Measurements from ENCODE around the gene TRAF1. TPM values are rescaled to one million over a fixed set of nuclear protein-coding genes. Genes with fewer than 3 reads are reported as not detected.

The TRAF1 gene
- total and polyA plus RNA-seq, 11 donors, result 0.93 to 7.8 (median 1.8) TPM

DNA sequence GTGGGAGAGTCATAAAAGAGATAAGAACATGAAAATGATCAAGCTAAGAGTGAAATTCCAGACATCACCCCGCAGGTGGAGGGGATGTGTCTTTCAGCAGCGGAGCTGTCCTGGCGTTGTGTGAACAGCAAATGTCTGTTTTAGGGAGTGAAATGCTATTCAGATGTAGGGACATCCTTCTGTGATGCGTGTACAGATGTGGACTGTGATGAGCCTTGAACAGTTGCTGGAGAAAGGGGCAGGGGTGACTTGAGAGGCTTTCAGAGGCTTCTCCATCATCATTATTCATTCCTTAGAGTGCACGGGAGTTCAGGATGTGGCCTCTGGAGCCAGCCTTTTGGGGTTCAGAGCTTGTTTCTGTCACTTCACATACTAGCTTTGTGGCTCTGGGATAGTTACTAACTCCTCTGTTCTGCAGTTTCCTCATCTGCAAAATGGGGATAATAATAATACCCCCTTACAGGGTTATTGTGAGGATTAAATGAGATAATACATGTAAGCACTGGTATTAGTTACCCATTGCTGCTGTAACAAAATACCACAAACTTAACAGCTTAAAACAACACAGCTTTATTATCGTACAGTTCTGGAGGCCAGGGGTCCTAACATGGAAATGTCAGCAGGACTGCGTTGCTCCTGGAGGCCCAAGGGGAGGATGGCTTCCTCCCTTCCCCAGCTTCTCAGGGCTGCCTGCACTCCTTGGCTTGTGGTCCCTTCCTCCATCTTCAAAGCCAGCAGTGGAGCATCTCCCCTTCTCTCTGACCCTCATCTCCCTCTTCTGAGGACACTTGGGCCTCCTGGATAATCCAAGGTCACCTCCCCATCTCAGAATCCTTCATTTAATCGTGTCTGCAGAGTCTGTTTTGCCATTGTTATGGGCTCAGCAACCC is 9.4 kb downstream of the TRAF1 start:
- peak overlapping the region in 5 of 12 donors; percentile 12 to 56 (median 25) for H3K27ac ChIP-seq
- TF ChIP-seq POLR2A (IDR thresholded peaks at IDR 0.05), result no peak
- TF ChIP-seq, protein P1, sequence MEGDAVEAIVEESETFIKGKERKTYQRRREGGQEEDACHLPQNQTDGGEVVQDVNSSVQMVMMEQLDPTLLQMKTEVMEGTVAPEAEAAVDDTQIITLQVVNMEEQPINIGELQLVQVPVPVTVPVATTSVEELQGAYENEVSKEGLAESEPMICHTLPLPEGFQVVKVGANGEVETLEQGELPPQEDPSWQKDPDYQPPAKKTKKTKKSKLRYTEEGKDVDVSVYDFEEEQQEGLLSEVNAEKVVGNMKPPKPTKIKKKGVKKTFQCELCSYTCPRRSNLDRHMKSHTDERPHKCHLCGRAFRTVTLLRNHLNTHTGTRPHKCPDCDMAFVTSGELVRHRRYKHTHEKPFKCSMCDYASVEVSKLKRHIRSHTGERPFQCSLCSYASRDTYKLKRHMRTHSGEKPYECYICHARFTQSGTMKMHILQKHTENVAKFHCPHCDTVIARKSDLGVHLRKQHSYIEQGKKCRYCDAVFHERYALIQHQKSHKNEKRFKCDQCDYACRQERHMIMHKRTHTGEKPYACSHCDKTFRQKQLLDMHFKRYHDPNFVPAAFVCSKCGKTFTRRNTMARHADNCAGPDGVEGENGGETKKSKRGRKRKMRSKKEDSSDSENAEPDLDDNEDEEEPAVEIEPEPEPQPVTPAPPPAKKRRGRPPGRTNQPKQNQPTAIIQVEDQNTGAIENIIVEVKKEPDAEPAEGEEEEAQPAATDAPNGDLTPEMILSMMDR (IDR thresholded peaks at IDR 0.05), result no peak
- no peak for DNase-seq
- H3K9me3 ChIP-seq, result peaks cover 0 to 6% (median 0%) of the 10 kb centered on the region in 12 donors
- H3K4me3 ChIP-seq, result no peak overlapping the region
- no peak for ATAC-seq
- H3K27me3 ChIP-seq, result no peaks in the 10 kb centered on the region
- H3K4me1 ChIP-seq, result peaks cover 0 to 54% (median 32%) of the 10 kb centered on the region in 12 donors
- WGBS, 4 donors, result 90 to 93% (median 92%) methylated on average over 8 of the region's 8 CpGs
- H3K36me3 ChIP-seq, result peaks cover 0 to 51% (median 0%) of the 10 kb centered on the region in 9 donors
- intact Hi-C loops (cut with DNase I), result no loop called here

- H3K9me3 ChIP-seq, result peaks cover 0 to 6% (median 0%) of the 10 kb centered on the region in 12 donors
- H3K27me3 ChIP-seq, result no peaks in the 10 kb centered on the region
- intact Hi-C loops (cut with DNase I), result no loop called here
- TF ChIP-seq POLR2A (IDR thresholded peaks at IDR 0.05), result no peak
- TF ChIP-seq, protein P1 (IDR thresholded peaks at IDR 0.05), result peak in 3 of 12 donors; percentile 16 to 32 (median 24)
- 49 to 62% (median 58%) methylated on average over 3 of the region's 3 CpGs for WGBS, 4 donors
- no peak overlapping the region for H3K4me3 ChIP-seq
- peak in 2 of 5 donors; percentile 62 to 65 for DNase-seq
- peaks cover 0 to 47% (median 30%) of the 10 kb centered on the region in 12 donors for H3K4me1 ChIP-seq
- peak in 3 of 4 donors; percentile 10 to 52 (median 17) for ATAC-seq
- peaks cover 0 to 54% (median 0%) of the 10 kb centered on the region in 9 donors for H3K36me3 ChIP-seq
- peak overlapping the region in 6 of 12 donors; percentile 8 to 56 (median 22) for H3K27ac ChIP-seq
Measured at GRCh38 chr9:120916588-120916987, 10.0 kb downstream of the TRAF1 start.

DNA sequence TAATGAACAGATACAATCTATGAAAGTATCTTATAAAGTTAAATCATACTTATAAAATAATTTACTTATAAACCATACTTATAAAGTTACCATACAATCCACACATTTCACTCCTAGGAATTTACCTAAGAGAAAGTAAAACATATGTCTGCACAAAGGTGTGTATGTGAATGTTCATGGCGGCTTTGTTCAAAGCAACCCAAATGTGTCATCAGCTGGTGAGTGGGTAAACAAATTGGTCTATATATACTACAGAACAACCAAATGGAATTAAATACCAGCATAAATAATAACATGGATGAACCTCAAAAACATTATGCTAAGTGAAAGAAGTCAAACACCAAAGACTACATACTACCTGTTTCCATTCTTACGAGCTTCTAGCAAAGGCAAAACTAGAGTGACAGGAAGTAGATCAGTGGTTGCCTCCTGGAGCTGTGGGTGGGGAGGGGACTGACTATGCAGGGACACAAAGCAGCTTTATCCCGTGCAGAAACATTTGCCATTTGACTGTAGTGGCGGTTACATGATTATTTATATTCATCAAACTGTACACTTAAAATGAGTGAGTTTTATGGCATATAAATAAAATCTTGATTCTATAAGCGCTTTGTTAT is 10.6 kb downstream of the TRAF1 start:
- Histone ChIP-seq H3K4me3 (no peak overlapping the region), H3K4me1 (peaks cover 0 to 41% (median 26%) of the 10 kb centered on the region in 12 donors), H3K36me3 (peaks cover 0 to 61% (median 0%) of the 10 kb centered on the region in 9 donors), H3K27ac (peak overlapping the region in 4 of 12 donors; percentile 8 to 56 (median 34)), H3K9me3 (peaks cover 0 to 6% (median 0%) of the 10 kb centered on the region in 12 donors), H3K27me3 (no peaks in the 10 kb centered on the region)
- DNase-seq (no peak), ATAC-seq (no peak)
- 77 to 83% (median 80%) methylated on average over 5 of the region's 5 CpGs for WGBS, 4 donors
- TF ChIP-seq, protein P1 (IDR thresholded peaks at IDR 0.05), result no peak
- TF ChIP-seq POLR2A (IDR thresholded peaks at IDR 0.05), result no peak
- intact Hi-C loops (cut with DNase I), result no loop called here

- H3K36me3 ChIP-seq, result peaks cover 0 to 68% (median 0%) of the 10 kb centered on the region in 9 donors
- H3K4me3 ChIP-seq, result no peak overlapping the region
- TF ChIP-seq POLR2A (IDR thresholded peaks at IDR 0.05), result no peak
- TF ChIP-seq, protein P1 (IDR thresholded peaks at IDR 0.05), result no peak
- no peak overlapping the region for H3K27ac ChIP-seq
- 91 to 95% (median 93%) methylated on average over 6 of the region's 6 CpGs for WGBS, 4 donors
- ATAC-seq, result no peak
- no peaks in the 10 kb centered on the region for H3K27me3 ChIP-seq
- peaks cover 0 to 38% (median 18%) of the 10 kb centered on the region in 12 donors for H3K4me1 ChIP-seq
- peaks cover 0 to 6% (median 0%) of the 10 kb centered on the region in 12 donors for H3K9me3 ChIP-seq
- no peak for DNase-seq
- intact Hi-C loops (cut with DNase I), result no loop called here
Measured at GRCh38 chr9:120914953-120915352, 11.6 kb downstream of the TRAF1 start.
